RCC 7860 (cell line): ENCODE measurements around the gene MED27.

Experiments
- DNase-seq: peaks from one replicate; pipeline ENCODE4 v3.0.0-alpha.2; 2015; ENCODE audit warnings: low spot score
- FAIRE-seq: peaks from 2 replicates; lab custom pipeline; 2012; peaks lifted over from hg19 to GRCh38; lab: Jason Lieb, UNC

The MED27 gene

DNA sequence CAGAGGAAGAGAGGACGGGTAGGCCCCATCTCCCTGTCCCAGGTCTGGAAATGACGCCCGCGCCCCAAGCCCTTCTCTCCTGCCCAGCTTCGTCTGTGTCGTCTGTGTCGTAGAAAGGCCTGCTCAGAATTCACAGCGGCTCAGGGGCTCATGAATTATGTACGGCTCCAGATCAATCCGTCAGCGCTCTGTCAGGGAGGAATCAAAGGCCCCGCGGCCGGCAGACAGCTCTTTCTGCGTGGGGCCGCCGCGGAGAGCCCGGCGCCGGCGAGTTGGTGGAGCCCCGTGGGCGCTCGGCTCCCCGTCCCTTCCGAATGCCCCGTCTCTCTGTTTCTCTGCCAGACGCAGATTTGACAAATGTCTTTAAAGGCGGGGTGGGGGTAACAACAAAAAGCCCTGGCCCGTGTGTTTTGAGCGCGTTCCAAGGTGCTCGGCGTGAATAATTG lies 255.9 kb downstream of the MED27 start:
- FAIRE-seq (no peak), DNase-seq (no peak)

DNA sequence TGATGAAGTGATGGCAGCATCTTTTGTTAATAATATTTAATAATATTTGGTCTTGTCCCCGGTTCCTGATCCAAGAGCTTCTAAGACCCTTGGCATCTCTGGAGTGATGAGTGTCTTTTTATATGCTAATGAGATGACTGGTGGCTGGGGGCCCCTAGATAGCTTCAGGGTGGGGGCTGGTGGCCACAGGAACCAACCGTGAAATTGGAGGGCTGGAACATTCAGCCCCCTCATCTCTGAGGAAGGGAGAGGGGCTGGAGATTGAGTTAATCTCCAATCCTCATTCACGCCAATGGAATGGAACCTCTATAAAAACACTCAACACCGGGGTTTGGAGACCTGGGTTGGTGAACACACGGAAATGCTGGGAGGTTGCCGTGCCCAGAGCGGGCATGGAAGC lies 261.6 kb downstream of the MED27 start:
- DNase-seq (no peak), FAIRE-seq (no peak)

DNA sequence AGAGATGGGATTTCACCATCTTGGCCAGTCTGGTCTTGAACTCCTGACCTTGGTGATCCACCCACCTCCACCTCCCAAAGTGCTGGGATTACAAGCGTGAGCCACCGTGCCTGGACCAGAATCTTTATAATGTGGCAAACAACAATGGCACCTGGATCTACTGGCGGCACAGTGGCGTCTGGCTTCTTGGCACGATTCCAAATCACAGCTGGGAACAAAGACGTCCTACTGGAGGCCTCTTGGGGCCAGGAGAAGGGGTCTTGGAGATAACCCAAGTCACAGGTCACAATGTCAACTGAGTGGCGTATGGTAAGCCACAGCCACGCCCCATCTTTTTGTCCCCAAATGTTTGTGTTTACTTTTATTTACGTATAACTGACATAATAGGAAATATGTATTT lies 262.0 kb downstream of the MED27 start:
- DNase-seq (no peak), FAIRE-seq (no peak)

DNA sequence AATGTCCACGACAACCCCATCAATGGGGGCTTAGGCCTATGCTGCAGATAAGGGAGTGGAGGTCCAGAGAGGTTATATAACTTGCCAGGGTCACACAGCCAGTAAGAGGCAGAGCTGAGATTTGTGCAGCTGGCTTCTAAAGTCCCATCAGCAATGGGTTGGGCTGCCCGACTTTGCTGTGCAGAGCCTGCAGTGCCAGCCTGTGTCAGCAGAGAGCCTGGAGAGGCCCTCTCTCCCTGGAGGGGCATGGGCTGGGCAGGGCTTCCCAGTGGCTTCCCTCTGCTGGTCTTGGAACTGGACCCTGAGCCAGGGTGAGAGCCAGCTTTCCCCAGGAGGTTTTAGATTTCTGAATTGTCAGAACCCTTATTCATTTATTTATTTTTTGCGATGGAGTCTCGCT lies 262.6 kb downstream of the MED27 start:
- FAIRE-seq = no peak

DNA sequence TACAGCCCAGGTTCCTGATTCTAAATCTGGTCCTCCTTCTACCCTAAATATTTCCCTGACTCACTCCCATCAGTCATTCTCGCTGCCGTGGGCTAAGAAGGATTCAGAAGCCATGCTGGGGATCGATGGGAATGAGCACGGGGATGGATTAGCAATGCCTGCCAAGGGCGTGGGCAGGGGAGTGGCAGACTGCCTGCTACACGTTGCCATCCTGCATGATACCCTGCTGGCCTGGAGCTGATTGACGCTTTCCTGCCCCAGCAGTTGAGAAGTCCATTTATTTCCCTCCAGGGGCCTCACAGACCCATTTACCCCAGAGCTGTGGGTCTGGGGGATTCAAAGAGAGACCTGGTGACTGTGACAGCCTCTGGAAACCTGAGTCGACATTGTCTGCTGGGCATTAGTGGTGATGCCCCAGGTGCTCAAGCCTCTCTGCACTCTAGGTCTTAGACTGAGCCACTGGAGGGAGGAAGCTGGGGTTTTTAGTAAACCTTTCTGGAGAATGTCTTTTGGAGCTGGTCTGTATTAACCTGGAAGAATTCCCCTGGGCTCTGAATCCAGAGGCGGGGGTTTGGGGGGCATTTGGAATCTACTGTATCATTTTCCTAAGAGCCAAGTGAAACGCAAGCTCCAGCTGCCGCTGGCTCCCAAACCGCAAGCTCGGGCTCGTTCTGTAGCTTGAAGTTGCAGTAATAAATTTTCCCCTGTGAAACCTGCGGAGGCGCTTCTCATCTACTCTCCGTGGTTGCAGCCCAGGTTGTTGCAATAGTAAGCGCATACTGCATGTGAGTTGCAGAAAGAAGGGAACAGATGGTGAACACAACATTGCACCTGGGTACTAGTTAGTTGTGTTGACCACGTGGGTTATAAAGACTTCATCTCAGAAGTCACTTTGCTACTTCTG lies 263.4 kb downstream of the MED27 start:
- DNase-seq (no peak), FAIRE-seq (no peak)

More for the DNA sequence above, 262.6 kb downstream of the MED27 start:
- DNase-seq = no peak

DNA sequence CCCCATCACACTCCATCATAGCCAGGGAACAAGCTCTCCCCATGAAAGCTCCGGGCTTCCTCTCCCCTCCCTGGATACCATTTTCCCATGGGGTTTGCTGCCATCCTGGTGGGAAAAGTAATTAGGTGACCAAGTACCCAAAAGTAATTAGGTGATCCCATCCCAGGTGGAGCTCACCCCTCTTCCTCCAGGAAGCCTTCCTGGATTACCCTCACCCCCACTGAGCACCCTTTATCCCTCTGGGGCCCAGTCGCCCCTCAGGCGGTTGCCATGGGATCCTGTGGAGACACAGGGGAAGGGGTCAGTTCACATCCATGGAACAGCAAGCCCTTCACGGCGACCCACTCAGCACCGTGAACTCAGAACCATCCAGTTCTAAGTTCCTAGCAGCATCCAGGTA lies 265.0 kb downstream of the MED27 start:
- no peak for FAIRE-seq

DNA sequence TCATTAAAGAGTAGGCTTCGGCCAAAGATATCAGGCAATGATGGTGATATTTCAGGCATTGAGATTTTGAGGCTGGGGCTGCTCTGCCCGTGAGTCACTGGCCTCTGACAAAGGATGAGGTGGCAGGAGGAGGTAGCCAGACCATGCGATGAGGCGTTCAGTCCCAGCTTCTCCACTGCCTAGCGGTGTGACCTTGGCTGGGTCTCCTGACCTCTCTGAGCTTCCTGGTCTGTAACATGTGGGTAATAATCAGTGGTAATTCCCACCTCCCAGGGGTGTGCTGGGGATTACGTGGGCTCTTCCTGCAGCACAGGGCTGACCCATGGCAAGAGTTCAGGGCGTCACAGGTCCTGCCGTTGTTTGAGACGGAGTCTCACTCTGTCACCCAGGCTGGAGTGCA lies 266.6 kb downstream of the MED27 start:
- peak; percentile 88 for DNase-seq
- FAIRE-seq = peak; percentile 78

More for the DNA sequence above, 265.0 kb downstream of the MED27 start:
- DNase-seq = no peak

DNA sequence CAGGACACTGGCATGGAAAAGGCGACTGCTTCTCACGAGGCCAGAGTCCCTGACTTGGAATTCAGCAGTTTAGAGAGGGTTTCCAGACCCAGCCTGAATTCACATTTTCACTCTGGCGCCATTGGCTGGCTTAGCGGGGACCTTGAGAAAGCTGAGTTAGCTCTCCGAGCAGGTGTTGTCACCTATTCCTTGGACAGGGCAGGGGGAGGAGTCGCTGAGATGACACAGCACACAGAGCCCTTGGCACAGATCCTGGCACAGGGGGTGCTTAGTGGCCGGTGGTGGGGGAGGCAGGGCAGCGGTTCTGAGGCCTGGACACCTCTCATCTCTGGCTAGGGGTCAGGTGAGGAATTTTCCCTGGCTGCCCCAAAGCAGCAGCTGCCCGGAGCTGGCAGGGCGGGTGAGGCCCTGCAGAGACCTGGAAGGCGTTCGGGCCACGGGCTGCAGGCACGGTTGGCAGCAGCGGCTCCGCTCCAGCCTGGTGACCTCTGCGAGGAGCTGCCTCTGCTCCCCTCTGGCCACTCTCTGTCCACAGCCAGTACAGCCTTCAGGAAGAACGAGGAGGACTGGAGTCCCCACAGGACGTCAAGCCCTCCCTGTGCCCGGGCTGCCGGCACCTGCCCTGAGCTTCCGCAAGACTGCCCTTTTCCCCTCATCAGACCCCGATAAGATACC lies 267.4 kb downstream of the MED27 start:
- FAIRE-seq (no peak), DNase-seq (no peak)

DNA sequence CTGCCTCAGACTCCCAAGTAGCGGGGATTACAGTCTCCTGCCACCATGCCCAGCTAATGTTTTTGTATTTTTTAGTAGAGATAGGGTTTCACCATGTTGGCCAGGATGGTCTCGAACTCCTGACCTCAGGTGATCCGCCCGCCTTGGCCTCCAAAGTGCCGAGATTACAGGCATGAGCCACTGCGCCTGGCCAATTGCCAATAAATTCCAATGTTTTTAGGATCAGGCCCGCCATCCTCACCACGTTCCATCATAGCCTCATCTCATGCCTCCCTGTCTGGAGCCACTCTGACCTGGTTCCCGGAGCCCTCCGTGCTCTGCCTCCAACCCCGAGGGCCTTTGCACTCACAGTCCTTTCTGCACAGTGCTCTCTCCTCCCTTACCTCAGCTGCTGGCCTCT lies 268.3 kb downstream of the MED27 start:
- DNase-seq = no peak
- no peak for FAIRE-seq

DNA sequence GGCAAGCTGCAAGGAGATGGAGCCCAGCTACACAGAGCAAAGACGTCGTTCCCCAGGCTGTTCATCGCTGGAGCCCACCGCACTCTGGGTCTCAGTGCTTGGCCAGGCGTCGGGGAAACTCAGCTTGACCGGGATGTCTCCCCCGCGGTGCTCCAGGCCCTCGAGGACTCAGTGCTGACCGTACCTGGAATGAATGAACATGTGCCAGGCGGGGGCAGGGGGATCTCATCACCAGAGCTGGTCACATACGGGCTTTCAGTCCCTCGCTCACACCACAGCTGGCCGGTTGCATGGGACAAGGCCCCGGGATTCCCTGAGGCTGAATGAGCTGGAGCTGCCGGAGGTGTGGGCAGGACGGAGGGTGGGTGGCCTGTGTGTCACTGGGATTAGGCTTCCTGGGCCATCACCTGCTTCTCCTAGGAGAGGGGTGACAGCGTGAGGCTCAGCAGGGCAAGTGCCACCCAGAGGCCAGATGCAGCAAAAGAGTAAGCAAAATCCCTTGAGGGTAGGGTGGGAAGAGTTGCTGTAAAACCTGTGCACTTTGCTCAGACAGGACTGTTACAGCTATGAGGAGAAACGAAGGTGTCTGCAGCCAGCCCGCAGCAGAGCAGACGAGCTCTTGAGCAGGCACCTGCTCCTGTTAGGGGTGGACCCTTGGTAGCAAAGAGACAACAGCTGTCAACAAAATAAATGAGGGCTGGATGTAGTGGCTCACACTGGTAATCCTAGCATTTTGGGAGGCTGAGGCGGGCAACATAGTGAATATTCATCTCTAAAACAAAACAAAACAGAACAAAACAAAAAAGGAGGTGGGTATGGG lies 269.1 kb downstream of the MED27 start:
- DNase-seq (no peak), FAIRE-seq (no peak)
